PFSK-1 (cell line): ENCODE data around the gene CTNNA3.

Experiments
- FOXP2 ChIP-seq: optimal IDR thresholded peaks from 2 replicates; pipeline ENCODE3; 2011; ENCODE audit warnings: borderline replicate concordance, control low read depth, inconsistent platforms; ENCODE audit not compliant: insufficient read depth; ENCODE audit errors: extremely low read length, extremely low read depth
- POLR2AphosphoS5 ChIP-seq: IDR thresholded peaks from 2 replicates; pipeline ENCODE4 v1.6.1; 2012; ENCODE audit warnings: low read depth, mild to moderate bottlenecking, control low read depth, low read length, moderate library complexity
- REST ChIP-seq, 2 experiments: IDR thresholded peaks; 2 replicates each; pipeline versions ENCODE4 v1.6.1 to v1.8.0; 2011 to 2012; ENCODE audit warnings: low read depth in 2 of 2, low read length in 2 of 2, control low read depth in 1 of 2, inconsistent platforms in 1 of 2, mild to moderate bottlenecking in 1 of 2, moderate library complexity in 1 of 2; ENCODE audit not compliant: insufficient read depth in 1 of 2
- SIN3A ChIP-seq: IDR thresholded peaks from 2 replicates; pipeline ENCODE4 v1.6.1; 2012; ENCODE audit warnings: mild to moderate bottlenecking, low read length, moderate library complexity, borderline replicate concordance; ENCODE audit not compliant: insufficient read depth
- TAF1 ChIP-seq: IDR thresholded peaks from 2 replicates; pipeline ENCODE4 v1.6.1; 2012; ENCODE audit warnings: low read length, control low read depth, borderline replicate concordance; ENCODE audit not compliant: insufficient read depth

CTNNA3 gene

GRCh38 chr10:67669978-67670377 lies 26.0 kb downstream of the CTNNA3 start:
- no peak for TF ChIP-seq POLR2AphosphoS5
- TF ChIP-seq TAF1: no peak
- TF ChIP-seq SIN3A: no peak
- TF ChIP-seq FOXP2: no peak
- no peak for TF ChIP-seq REST (IDR thresholded peaks at IDR 0.05; ENCODE audit: insufficient read depth in 1 of 2, low read depth in 2 of 2, low read length in 2 of 2)

DNA sequence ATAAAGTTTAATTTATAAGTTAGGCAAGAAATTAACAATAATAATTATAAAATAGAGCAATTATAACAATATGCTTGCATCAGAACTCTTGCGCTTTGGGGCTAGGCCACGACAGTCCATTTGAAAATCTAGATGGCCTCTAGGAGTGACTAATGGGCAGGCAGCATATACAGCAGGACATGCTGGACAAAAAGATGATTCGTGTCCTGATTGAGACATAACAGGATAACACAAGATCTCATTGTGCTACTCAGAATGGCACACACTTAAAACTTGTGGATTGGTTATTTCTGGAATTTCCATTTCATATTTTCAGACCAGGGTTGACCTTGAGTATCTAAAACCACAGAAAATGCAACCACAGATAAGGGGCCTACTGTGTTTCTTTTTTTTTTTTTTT lies 27.5 kb downstream of the CTNNA3 start:
- TF ChIP-seq FOXP2 (no peak), SIN3A (no peak), POLR2AphosphoS5 (no peak), TAF1 (no peak), REST (IDR thresholded peaks at IDR 0.05; ENCODE audit: insufficient read depth in 1 of 2, low read depth in 2 of 2, low read length in 2 of 2) (no peak)

- TF ChIP-seq REST (IDR thresholded peaks at IDR 0.05; ENCODE audit: insufficient read depth in 1 of 2, low read depth in 2 of 2, low read length in 2 of 2): no peak
- no peak for TF ChIP-seq POLR2AphosphoS5
- no peak for TF ChIP-seq FOXP2
- TF ChIP-seq SIN3A: no peak
- no peak for TF ChIP-seq TAF1
Observed at GRCh38 chr10:67667035-67667425, 29.0 kb downstream of the CTNNA3 start.

- TF ChIP-seq TAF1: no peak
- TF ChIP-seq REST (IDR thresholded peaks at IDR 0.05; ENCODE audit: insufficient read depth in 1 of 2, low read depth in 2 of 2, low read length in 2 of 2): no peak
Observed at GRCh38 chr10:67666416-67667034, 29.5 kb downstream of the CTNNA3 start.

DNA sequence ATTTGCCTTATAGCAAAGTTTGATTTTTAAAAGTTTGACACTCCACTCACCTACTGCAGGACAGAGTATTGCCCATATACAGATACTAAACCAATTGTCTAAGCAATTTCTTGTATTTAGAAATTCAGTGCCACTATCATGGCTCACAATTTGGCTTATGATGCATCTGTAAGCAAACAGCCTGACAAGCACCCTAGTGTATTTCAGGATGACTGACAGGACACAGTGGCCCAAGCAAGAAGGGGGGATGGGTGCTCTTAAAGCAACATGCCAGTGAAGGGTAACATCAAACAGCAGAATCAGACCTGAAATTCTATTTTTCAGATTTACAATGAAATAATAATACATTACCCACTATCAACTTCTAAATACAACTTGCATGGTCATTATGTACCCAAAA lies 30.5 kb downstream of the CTNNA3 start:
- TF ChIP-seq SIN3A: no peak
- peak; percentile 29 for TF ChIP-seq FOXP2
- TF ChIP-seq REST (IDR thresholded peaks at IDR 0.05; ENCODE audit: insufficient read depth in 1 of 2, low read depth in 2 of 2, low read length in 2 of 2): no peak
- TF ChIP-seq POLR2AphosphoS5: no peak
